DMS 273 (cell line): Measurements from ENCODE around the gene NXN.
"Not testable (repeated sequence)": the region's sequence is repeated elsewhere in the genome, so short reads cannot be mapped to it uniquely, and the experiment has no call there.

Experiments
- DNase-seq: peaks from one replicate; lab custom pipeline; 2025; ENCODE audit not compliant: unreplicated experiment; lab: John Stamatoyannopoulos, UW

The NXN gene

GRCh38 chr17:785901-786300 lies 193.7 kb downstream of the NXN start:
- DNase-seq, result not testable (repeated sequence)

GRCh38 chr17:784143-784542 lies 195.4 kb downstream of the NXN start:
- DNase-seq, result no peak

- DNase-seq, result peak; percentile 92
Measured at GRCh38 chr17:781805-782731, 197.5 kb downstream of the NXN start, which contains the start of the genes GLOD4 and MRM3. GLOD4 (minus strand) TSS chr17:782280; CDS start chr17:782255, 25 bp downstream. MRM3 (plus strand) TSS chr17:782353; CDS start chr17:782379, 26 bp downstream.

- DNase-seq, result no peak
Measured at GRCh38 chr17:778096-778495, 201.5 kb downstream of the NXN start.

GRCh38 chr17:774313-774584 lies 205.3 kb downstream of the NXN start:
- DNase-seq, result no peak

GRCh38 chr17:773467-774312 lies 205.9 kb downstream of the NXN start:
- no peak for DNase-seq

- DNase-seq, result no peak
Measured at GRCh38 chr17:773016-773415, 206.6 kb downstream of the NXN start.

- no peak for DNase-seq
Measured at GRCh38 chr17:767076-767475, 212.5 kb downstream of the NXN start.

- DNase-seq, result no peak
Measured at GRCh38 chr17:760371-760770, 219.2 kb downstream of the NXN start.

- DNase-seq, result no peak
Measured at GRCh38 chr17:759964-760363, 219.6 kb downstream of the NXN start.

- not testable (repeated sequence) for DNase-seq
Measured at GRCh38 chr17:756010-756567, 223.5 kb downstream of the NXN start.

- DNase-seq, result not testable (repeated sequence)
Measured at GRCh38 chr17:755319-755961, 224.1 kb downstream of the NXN start.

- DNase-seq, result no peak
Measured at GRCh38 chr17:753418-753817, 226.2 kb downstream of the NXN start.

GRCh38 chr17:752620-753219 lies 226.9 kb downstream of the NXN start:
- peak; percentile 69 for DNase-seq

GRCh38 chr17:752002-752619 lies 227.5 kb downstream of the NXN start, which contains the start of gene GEMIN4:
GEMIN4 (minus strand) TSS chr17:752264; CDS start chr17:752142, 122 bp downstream.
- DNase-seq, result peak; percentile 93

GRCh38 chr17:751269-752001 lies 228.1 kb downstream of the NXN start:
- peak; percentile 58 for DNase-seq

GRCh38 chr17:750431-751037 lies 229.0 kb downstream of the NXN start:
- DNase-seq, result no peak

GRCh38 chr17:749359-749758 lies 230.2 kb downstream of the NXN start:
- DNase-seq, result not testable (repeated sequence)
